ENCODE results near the gene MYOZ3.

The MYOZ3 gene

GRCh38 chr5:150642567-150642927 lies 18.5 kb upstream of the MYOZ3 start:
- TF ChIP-seq CTCF (IDR thresholded peaks at IDR 0.05; ENCODE audit: insufficient read depth, low read length, poor library complexity, severe bottlenecking): no peak
- H3K36me3 ChIP-seq (ENCODE audit: control insufficient read depth, insufficient read depth, low read length): no peaks in the 10 kb centered on the region
- no peak for DNase-seq (ENCODE audit: extremely low read depth, insufficient read length)
- H3K27me3 ChIP-seq (replicated peaks; ENCODE audit: control insufficient read depth, insufficient read depth, low read length): no peaks in the 10 kb centered on the region
- H3K4me3 ChIP-seq (replicated peaks; ENCODE audit: low read depth, low read length): no peak overlapping the region

GRCh38 chr5:150642991-150643710 lies 17.9 kb upstream of the MYOZ3 start:
- no peak for TF ChIP-seq CTCF (IDR thresholded peaks at IDR 0.05; ENCODE audit: insufficient read depth, low read length, poor library complexity, severe bottlenecking)
- H3K4me3 ChIP-seq (replicated peaks; ENCODE audit: low read depth, low read length): no peak overlapping the region
- peaks cover 1% of the 10 kb centered on the region for H3K36me3 ChIP-seq (ENCODE audit: control insufficient read depth, insufficient read depth, low read length)
- no peaks in the 10 kb centered on the region for H3K27me3 ChIP-seq (replicated peaks; ENCODE audit: control insufficient read depth, insufficient read depth, low read length)
- no peak for DNase-seq (ENCODE audit: extremely low read depth, insufficient read length)

GRCh38 chr5:150644058-150644457 lies 17.0 kb upstream of the MYOZ3 start:
- H3K4me3 ChIP-seq (replicated peaks; ENCODE audit: low read depth, low read length): no peak overlapping the region
- H3K27me3 ChIP-seq (replicated peaks; ENCODE audit: control insufficient read depth, insufficient read depth, low read length): no peaks in the 10 kb centered on the region
- no peak for TF ChIP-seq CTCF (IDR thresholded peaks at IDR 0.05; ENCODE audit: insufficient read depth, low read length, poor library complexity, severe bottlenecking)
- no peak for DNase-seq (ENCODE audit: extremely low read depth, insufficient read length)
- H3K36me3 ChIP-seq (ENCODE audit: control insufficient read depth, insufficient read depth, low read length): peaks cover 5% of the 10 kb centered on the region

GRCh38 chr5:150644514-150644913 lies 16.5 kb upstream of the MYOZ3 start:
- Histone ChIP-seq H3K27me3 (replicated peaks; ENCODE audit: control insufficient read depth, insufficient read depth, low read length) (no peaks in the 10 kb centered on the region), H3K36me3 (ENCODE audit: control insufficient read depth, insufficient read depth, low read length) (peaks cover 5% of the 10 kb centered on the region), H3K4me3 (replicated peaks; ENCODE audit: low read depth, low read length) (no peak overlapping the region)
- DNase-seq (ENCODE audit: extremely low read depth, insufficient read length): no peak
- TF ChIP-seq CTCF (IDR thresholded peaks at IDR 0.05; ENCODE audit: insufficient read depth, low read length, poor library complexity, severe bottlenecking): no peak

- TF ChIP-seq CTCF (IDR thresholded peaks at IDR 0.05; ENCODE audit: insufficient read depth, low read length, poor library complexity, severe bottlenecking): no peak
- no peaks in the 10 kb centered on the region for H3K27me3 ChIP-seq (replicated peaks; ENCODE audit: control insufficient read depth, insufficient read depth, low read length)
- DNase-seq (ENCODE audit: extremely low read depth, insufficient read length): no peak
- peaks cover 6% of the 10 kb centered on the region for H3K36me3 ChIP-seq (ENCODE audit: control insufficient read depth, insufficient read depth, low read length)
- H3K4me3 ChIP-seq (replicated peaks; ENCODE audit: low read depth, low read length): no peak overlapping the region
Observed at GRCh38 chr5:150645070-150645700, 15.9 kb upstream of the MYOZ3 start.
